Smooth muscle cell (in vitro differentiated cells): ENCODE results near the gene PCDHAC1. TPM values are rescaled to one million over a fixed set of nuclear protein-coding genes. Genes with fewer than 3 reads are reported as not detected.

Source experiments
- DNase-seq: peaks from one replicate; lab custom pipeline; 2025; ENCODE audit not compliant: unreplicated experiment; lab: John Stamatoyannopoulos, UW
- H2AFZ ChIP-seq: fragments of 200-600 bp; sonication (generic); 2 replicates; pipeline ENCODE4 v1.6.0; 2016; ENCODE audit warnings: antibody characterized with exemption, low read depth, mild to moderate bottlenecking
- H3F3A ChIP-seq: fragments of 200-600 bp; sonication (generic); 2 replicates; pipeline ENCODE4 v1.6.0; 2017; ENCODE audit warnings: antibody characterized with exemption, low read depth
- H3K27ac ChIP-seq: fragments of 200-600 bp; sonication (generic); 2 replicates; pipeline ENCODE4 v1.5.1; 2016; ENCODE audit warnings: low read depth, mild to moderate bottlenecking
- H3K27me3 ChIP-seq: fragments of 200-600 bp; sonication (generic); 2 replicates; pipeline ENCODE4 v1.6.1; 2016; ENCODE audit warnings: low read depth, mild to moderate bottlenecking
- H3K36me3 ChIP-seq: fragments of 200-600 bp; sonication (generic); 2 replicates; pipeline ENCODE4 v1.5.1; 2016; ENCODE audit warnings: low read depth
- H3K4me1 ChIP-seq: fragments of 200-600 bp; sonication (generic); 2 replicates; pipeline ENCODE4 v1.5.1; 2016; ENCODE audit warnings: low read depth
- H3K4me2 ChIP-seq: fragments of 200-600 bp; sonication (generic); 2 replicates; pipeline ENCODE4 v1.6.0; 2016; ENCODE audit warnings: mild to moderate bottlenecking
- H3K4me3 ChIP-seq: fragments of 200-600 bp; sonication (generic); 2 replicates; pipeline ENCODE4 v1.5.1; 2016; ENCODE audit warnings: mild to moderate bottlenecking
- H3K79me2 ChIP-seq: fragments of 200-600 bp; sonication (generic); 2 replicates; pipeline ENCODE4 v1.6.0; 2016; ENCODE audit warnings: low read depth, mild to moderate bottlenecking
- H3K9ac ChIP-seq: fragments of 200-600 bp; sonication (generic); 2 replicates; pipeline ENCODE4 v1.6.0; 2016; ENCODE audit warnings: low read depth
- H3K9me3 ChIP-seq: fragments of 200-600 bp; sonication (generic); replicated peaks from 2 replicates; pipeline ENCODE4 v1.5.1; 2016; ENCODE audit warnings: low read depth
- H4K20me1 ChIP-seq: fragments of 200-600 bp; sonication (generic); 2 replicates; pipeline ENCODE4 v1.6.0; 2016; ENCODE audit warnings: low read depth
- WGBS: methylation state at CpG from one replicate; pipeline ENCODE4 v1.1.7; 2016; ENCODE audit warnings: low lambda C conversion rate; 5-methylcytosine and 5-hydroxymethylcytosine counted together
- polyA plus RNA-seq: library from polyadenylated mRNA; unstranded; fragments of >200 nt; fragmentation: Nextera tagmentation; extraction: Ambion mirVana; gene quantifications from 2 replicates; pipeline ENCODE4 v1.2.1, GENCODE V29; 2016
- total RNA-seq: library from RNA; depleted of rRNA; stranded (reverse); fragments of >200 nt; gene quantifications from 2 replicates; pipeline ENCODE4 v1.2.3, GENCODE V29; 2014
- TF ChIP-seq, protein P1 (sequence below): fragments of 200-600 bp; sonication (generic); IDR thresholded peaks from 2 replicates; pipeline ENCODE4 v1.5.1; 2017; ENCODE audit warnings: borderline replicate concordance, mild to moderate bottlenecking, antibody characterized with exemption; ENCODE audit not compliant: insufficient read depth, poor library complexity, severe bottlenecking

Gene PCDHAC1
- total and polyA plus RNA-seq, 2 experiments from 2014 or later = 0.97 to 5.6 TPM

DNA sequence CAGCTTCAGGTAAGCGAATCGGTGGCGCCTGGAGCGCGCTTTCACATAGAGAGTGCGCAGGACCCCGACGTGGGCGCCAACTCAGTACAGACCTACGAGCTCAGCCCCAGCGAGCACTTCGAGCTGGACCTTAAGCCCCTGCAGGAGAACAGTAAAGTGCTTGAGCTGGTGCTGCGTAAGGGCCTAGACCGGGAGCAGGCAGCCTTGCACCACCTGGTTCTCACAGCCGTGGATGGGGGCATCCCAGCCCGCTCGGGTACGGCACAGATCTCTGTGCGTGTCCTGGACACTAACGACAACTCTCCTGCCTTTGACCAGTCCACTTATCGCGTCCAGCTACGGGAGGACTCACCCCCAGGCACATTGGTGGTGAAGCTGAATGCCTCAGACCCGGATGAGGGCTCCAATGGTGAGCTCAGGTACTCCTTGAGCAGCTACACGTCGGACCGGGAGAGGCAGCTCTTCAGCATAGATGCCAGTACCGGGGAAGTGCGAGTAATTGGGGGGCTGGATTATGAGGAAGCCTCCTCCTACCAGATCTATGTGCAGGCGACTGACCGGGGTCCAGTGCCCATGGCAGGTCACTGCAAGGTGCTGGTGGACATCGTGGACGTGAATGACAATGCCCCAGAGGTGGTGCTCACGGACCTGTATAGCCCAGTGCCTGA lies 41.3 kb downstream of the PCDHAC1 start:
- Histone ChIP-seq H3K4me2 (peak overlapping the region; percentile 98), H3K9ac (no peak overlapping the region), H2AFZ (no peak overlapping the region), H3F3A (peaks cover 13% of the 10 kb centered on the region), H3K27ac (no peak overlapping the region), H3K4me1 (peaks cover 12% of the 10 kb centered on the region), H3K79me2 (peaks cover 21% of the 10 kb centered on the region), H3K27me3 (no peaks in the 10 kb centered on the region), H4K20me1 (peaks cover 58% of the 10 kb centered on the region), H3K9me3 (no peaks in the 10 kb centered on the region), H3K4me3 (peak overlapping the region; percentile 88), H3K36me3 (no peaks in the 10 kb centered on the region)
- TF ChIP-seq, protein P1, sequence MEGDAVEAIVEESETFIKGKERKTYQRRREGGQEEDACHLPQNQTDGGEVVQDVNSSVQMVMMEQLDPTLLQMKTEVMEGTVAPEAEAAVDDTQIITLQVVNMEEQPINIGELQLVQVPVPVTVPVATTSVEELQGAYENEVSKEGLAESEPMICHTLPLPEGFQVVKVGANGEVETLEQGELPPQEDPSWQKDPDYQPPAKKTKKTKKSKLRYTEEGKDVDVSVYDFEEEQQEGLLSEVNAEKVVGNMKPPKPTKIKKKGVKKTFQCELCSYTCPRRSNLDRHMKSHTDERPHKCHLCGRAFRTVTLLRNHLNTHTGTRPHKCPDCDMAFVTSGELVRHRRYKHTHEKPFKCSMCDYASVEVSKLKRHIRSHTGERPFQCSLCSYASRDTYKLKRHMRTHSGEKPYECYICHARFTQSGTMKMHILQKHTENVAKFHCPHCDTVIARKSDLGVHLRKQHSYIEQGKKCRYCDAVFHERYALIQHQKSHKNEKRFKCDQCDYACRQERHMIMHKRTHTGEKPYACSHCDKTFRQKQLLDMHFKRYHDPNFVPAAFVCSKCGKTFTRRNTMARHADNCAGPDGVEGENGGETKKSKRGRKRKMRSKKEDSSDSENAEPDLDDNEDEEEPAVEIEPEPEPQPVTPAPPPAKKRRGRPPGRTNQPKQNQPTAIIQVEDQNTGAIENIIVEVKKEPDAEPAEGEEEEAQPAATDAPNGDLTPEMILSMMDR = no peak
- 45% methylated on average over 34 of the region's 34 CpGs for WGBS
- DNase-seq = no peak

DNA sequence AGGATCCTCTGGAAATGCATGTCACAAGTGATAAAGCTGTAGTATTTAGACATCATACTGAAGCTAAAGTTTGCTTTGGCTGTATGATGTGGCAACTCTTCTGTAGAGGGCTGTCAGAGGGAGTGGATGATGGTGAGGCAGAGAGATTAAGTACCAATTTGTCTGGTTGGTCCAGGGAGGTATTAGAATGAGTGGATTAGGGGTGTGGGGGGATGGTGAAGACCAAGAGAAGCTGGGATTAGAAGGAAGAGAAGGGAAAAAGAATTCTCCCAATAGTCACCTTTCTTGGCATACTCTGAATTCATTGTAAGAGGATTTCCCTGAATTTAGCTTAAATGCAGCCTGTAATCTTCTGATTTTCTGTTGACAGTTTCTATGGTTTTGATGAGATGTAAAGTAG lies 43.8 kb downstream of the PCDHAC1 start:
- no peaks in the 10 kb centered on the region for H3K27me3 ChIP-seq
- H3K79me2 ChIP-seq = peaks cover 31% of the 10 kb centered on the region
- no peak overlapping the region for H3K27ac ChIP-seq
- no peak for DNase-seq
- H3K4me3 ChIP-seq = no peak overlapping the region
- peaks cover 12% of the 10 kb centered on the region for H3F3A ChIP-seq
- H4K20me1 ChIP-seq = peaks cover 51% of the 10 kb centered on the region
- no peak overlapping the region for H2AFZ ChIP-seq
- H3K36me3 ChIP-seq = no peaks in the 10 kb centered on the region
- H3K9ac ChIP-seq = no peak overlapping the region
- H3K4me1 ChIP-seq = peaks cover 11% of the 10 kb centered on the region
- H3K4me2 ChIP-seq = peak overlapping the region; percentile 4
- TF ChIP-seq, protein P1 = no peak
- no peaks in the 10 kb centered on the region for H3K9me3 ChIP-seq

DNA sequence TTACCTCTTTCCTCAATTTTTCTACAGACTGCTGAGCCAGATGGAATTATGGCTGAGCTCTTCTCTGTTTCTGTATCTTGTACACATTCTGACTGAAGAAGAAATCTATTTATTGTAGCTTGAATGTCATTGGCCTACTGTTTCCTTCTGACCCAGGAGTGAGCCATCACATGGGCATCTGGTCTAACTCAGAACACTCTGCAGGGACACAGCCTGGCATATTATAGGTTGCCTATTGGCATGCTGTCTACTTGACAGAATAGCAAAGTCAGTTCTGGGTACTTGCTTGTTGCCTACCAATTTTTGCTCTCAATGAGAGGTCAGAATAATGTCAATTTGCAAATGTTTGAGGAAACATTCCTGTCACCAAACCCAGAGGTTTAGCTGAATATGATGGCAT lies 47.5 kb downstream of the PCDHAC1 start:
- Histone ChIP-seq H2AFZ (no peak overlapping the region), H3K36me3 (no peaks in the 10 kb centered on the region), H3K79me2 (peaks cover 38% of the 10 kb centered on the region), H3K27me3 (no peaks in the 10 kb centered on the region), H3K4me1 (no peaks in the 10 kb centered on the region), H3F3A (peaks cover 11% of the 10 kb centered on the region), H3K9ac (no peak overlapping the region), H3K27ac (no peak overlapping the region), H3K4me3 (no peak overlapping the region), H3K9me3 (no peaks in the 10 kb centered on the region), H4K20me1 (peaks cover 16% of the 10 kb centered on the region), H3K4me2 (no peak overlapping the region)
- no peak for DNase-seq
- TF ChIP-seq, protein P1 = no peak

DNA sequence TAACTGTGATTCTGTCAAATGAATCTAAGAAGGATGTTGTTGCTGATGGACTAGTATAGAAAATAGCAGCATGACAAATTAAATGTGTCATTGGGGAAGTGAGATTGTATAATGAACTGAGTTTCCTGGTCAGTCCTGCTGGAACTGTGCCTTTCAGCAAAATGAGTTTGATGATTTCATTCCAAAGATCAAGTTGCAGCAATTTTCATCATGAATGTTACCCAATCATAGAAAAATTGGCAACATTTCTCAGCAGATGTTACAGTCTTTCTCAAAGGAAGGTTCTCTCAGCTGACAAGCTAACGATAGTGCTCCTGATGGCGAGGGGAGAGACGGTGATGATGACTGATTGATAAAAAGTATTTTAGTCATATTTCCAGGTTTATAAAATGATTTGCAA lies 50.9 kb downstream of the PCDHAC1 start:
- Histone ChIP-seq H4K20me1 (no peaks in the 10 kb centered on the region), H3K9me3 (no peaks in the 10 kb centered on the region), H3K36me3 (no peaks in the 10 kb centered on the region), H3K4me2 (no peak overlapping the region), H3K79me2 (peaks cover 22% of the 10 kb centered on the region), H3K9ac (no peak overlapping the region), H3F3A (peaks cover 10% of the 10 kb centered on the region), H3K27me3 (no peaks in the 10 kb centered on the region), H3K4me3 (no peak overlapping the region), H2AFZ (no peak overlapping the region), H3K4me1 (no peaks in the 10 kb centered on the region), H3K27ac (peak overlapping the region; percentile 50)
- no peak for DNase-seq
- 72% methylated on average over 3 of the region's 3 CpGs for WGBS
- TF ChIP-seq, protein P1 = no peak
